ENCODE measurements around the gene GLG1. TPM values are rescaled to one million over a fixed set of nuclear protein-coding genes. Genes with fewer than 3 reads are reported as not detected.
A peak's percentile ranks its signal among the peaks of the same experiment; 100 is the strongest.
"Not testable (repeated sequence)": the region's sequence is repeated elsewhere in the genome, so short reads cannot be mapped to it uniquely, and the experiment has no call there.

The GLG1 gene
- total and polyA plus RNA-seq, 7 donors = 19.7 to 107 (median 60.1) TPM

GRCh38 chr16:74420612-74421481, 186.1 kb downstream of the GLG1 start, which contains the start of gene CLEC18B:
TSS of gene CLEC18B (minus strand) at chr16:74421478. CDS start at chr16:74421270, 208 bp downstream.
- peak in 1 of 4 donors; percentile 24 for ATAC-seq
- H3K27me3 ChIP-seq (ENCODE audit: insufficient read depth in 3 of 3, low read length in 2 of 3); H3K27ac ChIP-seq; H3K4me3 ChIP-seq; H3K4me1 ChIP-seq; H3K36me3 ChIP-seq (ENCODE audit: insufficient read depth in 1 of 2, low read depth in 1 of 2); intact Hi-C loops (cut with DNase I); DNase-seq; H3K9me3 ChIP-seq: not testable (repeated sequence)
- WGBS, 3 donors = 20 to 73% (median 67%) methylated on average over 1 to 8 of the region's 27 CpGs

- DNase-seq; H3K4me3 ChIP-seq; H3K4me1 ChIP-seq; H3K27ac ChIP-seq; H3K9me3 ChIP-seq; intact Hi-C loops (cut with DNase I); ATAC-seq; H3K36me3 ChIP-seq (ENCODE audit: insufficient read depth in 1 of 2, low read depth in 1 of 2); H3K27me3 ChIP-seq (ENCODE audit: insufficient read depth in 3 of 3, low read length in 2 of 3): not testable (repeated sequence)
- 68 to 82% (median 71%) methylated on average over 6 to 8 of the region's 14 CpGs for whole genome bisulfite sequencing, 3 donors
Observed at GRCh38 chr16:74419811-74420210, 187.1 kb downstream of the GLG1 start.

GRCh38 chr16:74417897-74418296, 189.0 kb downstream of the GLG1 start:
- H3K27ac ChIP-seq; H3K4me1 ChIP-seq; H3K27me3 ChIP-seq (ENCODE audit: insufficient read depth in 3 of 3, low read length in 2 of 3); H3K9me3 ChIP-seq; H3K4me3 ChIP-seq; ATAC-seq; intact Hi-C loops (cut with DNase I); H3K36me3 ChIP-seq (ENCODE audit: insufficient read depth in 1 of 2, low read depth in 1 of 2): not testable (repeated sequence)
- WGBS, 3 donors = 87 to 90% methylated on average over 9 to 12 of the region's 15 CpGs; no CpG with 5 or more reads in 1 of the 3 donors
- peak in 1 of 2 donors; percentile 1 for DNase-seq

- intact Hi-C loops (cut with DNase I); H3K9me3 ChIP-seq; H3K4me1 ChIP-seq; DNase-seq; H3K36me3 ChIP-seq (ENCODE audit: insufficient read depth in 1 of 2, low read depth in 1 of 2); H3K27me3 ChIP-seq (ENCODE audit: insufficient read depth in 3 of 3, low read length in 2 of 3); ATAC-seq; H3K4me3 ChIP-seq; H3K27ac ChIP-seq: not testable (repeated sequence)
- 81 to 89% (median 88%) methylated on average over 7 of the region's 7 CpGs for WGBS, 3 donors
Observed at GRCh38 chr16:74413920-74414319, 193.0 kb downstream of the GLG1 start.

GRCh38 chr16:74413485-74413884, 193.4 kb downstream of the GLG1 start:
- ATAC-seq; H3K4me1 ChIP-seq; H3K36me3 ChIP-seq (ENCODE audit: insufficient read depth in 1 of 2, low read depth in 1 of 2); H3K27ac ChIP-seq; DNase-seq; H3K4me3 ChIP-seq; H3K27me3 ChIP-seq (ENCODE audit: insufficient read depth in 3 of 3, low read length in 2 of 3); H3K9me3 ChIP-seq; intact Hi-C loops (cut with DNase I): not testable (repeated sequence)
- 86 to 91% (median 89%) methylated on average over 8 to 9 of the region's 9 CpGs for WGBS, 3 donors

GRCh38 chr16:74412775-74413390, 194.0 kb downstream of the GLG1 start:
- ATAC-seq = peak in 2 of 4 donors; percentile 7 to 21
- peak in 1 of 2 donors; percentile 12 for DNase-seq
- H3K4me3 ChIP-seq; H3K27ac ChIP-seq; H3K36me3 ChIP-seq (ENCODE audit: insufficient read depth in 1 of 2, low read depth in 1 of 2); H3K4me1 ChIP-seq; intact Hi-C loops (cut with DNase I); H3K9me3 ChIP-seq; H3K27me3 ChIP-seq (ENCODE audit: insufficient read depth in 3 of 3, low read length in 2 of 3): not testable (repeated sequence)
- WGBS, 3 donors = 73 to 76% (median 76%) methylated on average over 6 to 8 of the region's 10 CpGs

- not testable (repeated sequence) for H3K36me3 ChIP-seq (ENCODE audit: insufficient read depth in 1 of 2, low read depth in 1 of 2); H3K27me3 ChIP-seq (ENCODE audit: insufficient read depth in 3 of 3, low read length in 2 of 3)
Observed at GRCh38 chr16:74412138-74412774, 194.7 kb downstream of the GLG1 start.

GRCh38 chr16:74410981-74411380, 195.9 kb downstream of the GLG1 start:
- H3K27me3 ChIP-seq (ENCODE audit: insufficient read depth in 3 of 3, low read length in 2 of 3); H3K4me3 ChIP-seq; intact Hi-C loops (cut with DNase I); ATAC-seq; H3K36me3 ChIP-seq (ENCODE audit: insufficient read depth in 1 of 2, low read depth in 1 of 2); H3K27ac ChIP-seq; H3K4me1 ChIP-seq; DNase-seq; H3K9me3 ChIP-seq: not testable (repeated sequence)
- WGBS, 3 donors = 80 to 92% (median 85%) methylated on average over 4 to 9 of the region's 9 CpGs

More at GRCh38 chr16:74412138-74412774, 194.7 kb downstream of the GLG1 start:
- DNase-seq = peak in 1 of 2 donors; percentile 4
- ATAC-seq; H3K4me1 ChIP-seq; H3K4me3 ChIP-seq; H3K9me3 ChIP-seq; intact Hi-C loops (cut with DNase I); H3K27ac ChIP-seq: not testable (repeated sequence)
- WGBS, 3 donors = 71 to 80% (median 80%) methylated on average over 5 of the region's 13 CpGs

- ATAC-seq (peak in 1 of 4 donors; percentile 11), DNase-seq (peak in 1 of 2 donors; percentile 9)
- H3K36me3 ChIP-seq (ENCODE audit: insufficient read depth in 1 of 2, low read depth in 1 of 2); H3K27ac ChIP-seq; H3K4me1 ChIP-seq; intact Hi-C loops (cut with DNase I); H3K9me3 ChIP-seq; H3K27me3 ChIP-seq (ENCODE audit: insufficient read depth in 3 of 3, low read length in 2 of 3); H3K4me3 ChIP-seq: not testable (repeated sequence)
- WGBS, 3 donors = 72 to 79% (median 75%) methylated on average over 5 to 9 of the region's 18 CpGs
Observed at GRCh38 chr16:74410057-74410957, 196.6 kb downstream of the GLG1 start.

GRCh38 chr16:74409185-74409981, 197.5 kb downstream of the GLG1 start:
- H3K4me3 ChIP-seq; H3K27ac ChIP-seq; H3K36me3 ChIP-seq (ENCODE audit: insufficient read depth in 1 of 2, low read depth in 1 of 2); ATAC-seq; DNase-seq; H3K4me1 ChIP-seq; intact Hi-C loops (cut with DNase I); H3K27me3 ChIP-seq (ENCODE audit: insufficient read depth in 3 of 3, low read length in 2 of 3); H3K9me3 ChIP-seq: not testable (repeated sequence)
- 88% methylated on average over 10 to 13 of the region's 15 CpGs for WGBS, 3 donors

All from psoas muscle (tissue), 8 donors.